ENCODE measurements around the gene COL3A1. TPM values are rescaled to one million over a fixed set of nuclear protein-coding genes. Genes with fewer than 3 reads are reported as not detected.

COL3A1 gene
- total and polyA plus RNA-seq, 2 of the 13 experiments (the other 11 are each of a cell fraction or from before 2014, with no cell fraction given): 0.04 TPM; not detected in 1

DNA sequence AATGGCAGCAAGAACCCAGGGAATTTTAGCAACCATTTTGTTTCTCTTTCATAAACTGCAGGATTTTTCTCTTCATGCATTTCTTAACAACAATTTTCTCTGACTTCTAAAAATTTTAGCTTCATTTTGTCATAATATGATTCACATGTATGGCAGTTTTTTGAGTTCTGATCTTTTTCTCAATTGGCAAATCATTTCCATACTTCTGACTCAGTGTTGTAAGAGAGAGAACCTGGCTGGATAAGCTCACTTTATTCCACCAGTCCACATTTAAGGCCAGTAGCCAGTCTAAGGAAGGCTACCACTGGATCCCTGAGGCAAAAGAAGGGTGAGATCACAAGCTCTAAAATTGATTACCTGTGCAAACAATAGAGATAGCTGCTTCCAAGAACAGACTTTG lies 42.8 kb upstream of the COL3A1 start:
- H3K4me1 ChIP-seq (ENCODE audit: insufficient read depth, low read length): no peaks in the 10 kb centered on the region
- POLR2A ChIA-PET: no interaction called here
- H3K9me3 ChIP-seq (ENCODE audit: low read length): peaks cover 22% of the 10 kb centered on the region
- H3K4me2 ChIP-seq (ENCODE audit: low read depth, low read length): no peak overlapping the region
- TF ChIP-seq FOXA1 (IDR thresholded peaks at IDR 0.05) (no peak), FOXA1 (CRISPR knock-in tag; IDR thresholded peaks at IDR 0.05) (no peak), MED13 (CRISPR knock-in tag; IDR thresholded peaks at IDR 0.05) (no peak), MIER2 (CRISPR knock-in tag; IDR thresholded peaks at IDR 0.05) (no peak), MTA3 (CRISPR knock-in tag; IDR thresholded peaks at IDR 0.05) (no peak), EHMT2 (IDR thresholded peaks at IDR 0.05; ENCODE audit: borderline replicate concordance, low read depth, low read length) (no peak), ZNF589 (CRISPR knock-in tag; conservative IDR thresholded peaks at IDR 0.05) (no peak), ZNF615 (CRISPR knock-in tag; IDR thresholded peaks at IDR 0.05; ENCODE audit: borderline replicate concordance) (no peak), AGO1 (IDR thresholded peaks at IDR 0.05; ENCODE audit: low read depth, low read length, poor library complexity, severe bottlenecking) (no peak), ZBTB8A (CRISPR knock-in tag; IDR thresholded peaks at IDR 0.05; ENCODE audit: borderline replicate concordance, low read depth) (no peak)
- TF ChIP-seq, protein P1, sequence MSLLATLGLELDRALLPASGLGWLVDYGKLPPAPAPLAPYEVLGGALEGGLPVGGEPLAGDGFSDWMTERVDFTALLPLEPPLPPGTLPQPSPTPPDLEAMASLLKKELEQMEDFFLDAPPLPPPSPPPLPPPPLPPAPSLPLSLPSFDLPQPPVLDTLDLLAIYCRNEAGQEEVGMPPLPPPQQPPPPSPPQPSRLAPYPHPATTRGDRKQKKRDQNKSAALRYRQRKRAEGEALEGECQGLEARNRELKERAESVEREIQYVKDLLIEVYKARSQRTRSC (CRISPR knock-in tag; IDR thresholded peaks at IDR 0.05; ENCODE audit: low read depth): no peak
- no peaks in the 10 kb centered on the region for H3K27me3 ChIP-seq (ENCODE audit: control insufficient read depth in 1 of 2, insufficient read depth in 2 of 2, low read length in 2 of 2)
- H3K9ac ChIP-seq (ENCODE audit: insufficient read depth, low read depth, low read length): no peak overlapping the region
- no peaks in the 10 kb centered on the region for H4K20me1 ChIP-seq (ENCODE audit: insufficient read depth, low read length)
- CTCF ChIA-PET (ENCODE audit: low intra/inter-chr PET ratio, low total read pairs): no interaction called here
- in situ Hi-C loops (cut with HindIII; ENCODE audit: extremely low pct_ligation_motif_present, low pct_unique_long_range_greater_than_20kb): no loop called here
- DNase-seq (ENCODE audit: low spot score) (no peak), FAIRE-seq (no peak), ATAC-seq (no peak)
- H3K79me2 ChIP-seq (ENCODE audit: insufficient read depth, low read length): no peaks in the 10 kb centered on the region
- H3K36me3 ChIP-seq (replicated peaks in 1 of 2; ENCODE audit: control insufficient read depth in 1 of 2, insufficient read depth in 2 of 2, low read length in 2 of 2): no peaks in the 10 kb centered on the region
- no peak overlapping the region for H3K4me3 ChIP-seq (replicated peaks in 1 of 3; ENCODE audit: insufficient read depth in 1 of 3, low read depth in 2 of 3, low read length in 3 of 3)
- H3K27ac ChIP-seq (ENCODE audit: extremely low read length, insufficient read depth, low read length): no peak overlapping the region
- H2AFZ ChIP-seq (ENCODE audit: low read length): no peak overlapping the region
- intact Hi-C loops (cut with micrococcal nuclease; ENCODE audit: unreplicated experiment): no loop called here
- no TSS peak for BruUV-seq (replicated peaks)
